ENCODE data around the gene PDS5A.
A peak's percentile ranks its signal among the peaks of the same experiment; 100 is the strongest.
"Not testable (repeated sequence)": the region's sequence is repeated elsewhere in the genome, so short reads cannot be mapped to it uniquely, and the experiment has no call there.

PDS5A gene

GRCh38 chr4:39977489-39978377, at the start of gene PDS5A:
Gene PDS5A, minus strand, starts transcription at chr4:39977911. Its CDS starts 1,334 bp downstream, at chr4:39976577.
- DNase-seq (ENCODE audit: low spot score) = peak; percentile 94
- peak within 1 kb of the TSS; percentile 92 for H3K27ac ChIP-seq
- TF ChIP-seq CTCF (conservative IDR thresholded peaks at IDR 0.05; ENCODE audit: low read depth) = peak; percentile 97
- CTCF ChIA-PET = interaction anchor here (0.6 to 1.5 kb wide), 7 partner anchors 9 to 339 kb away, joined by 3 to 5 read pairs (median 4); partner anchors contain the start of gene N4BP2
- POLR2A ChIA-PET (ENCODE audit: low non-redundant PET) = no interaction called here

- POLR2A ChIA-PET (ENCODE audit: low non-redundant PET); DNase-seq (ENCODE audit: low spot score); CTCF ChIA-PET; H3K27ac ChIP-seq: not testable (repeated sequence)
These were observed 46.3 kb upstream of the PDS5A start for GRCh38 chr4:40024049-40024448.

GRCh38 chr4:40021116-40021515, 43.4 kb upstream of the PDS5A start:
- H3K27ac ChIP-seq; DNase-seq (ENCODE audit: low spot score); POLR2A ChIA-PET (ENCODE audit: low non-redundant PET): not testable (repeated sequence)
- CTCF ChIA-PET = interaction anchor here (0.6 kb wide), 2 partner anchors 12 to 90 kb away, joined by 4 read pairs; no protein-coding TSS in a partner anchor

- no peak for DNase-seq (ENCODE audit: low spot score)
- ChIA-PET CTCF (interaction anchor here (0.7 kb wide), 1 partner anchor 82 kb away, joined by 3 read pairs; no protein-coding TSS in a partner anchor), POLR2A (ENCODE audit: low non-redundant PET) (no interaction called here)
- H3K27ac ChIP-seq = no peak overlapping the region
- TF ChIP-seq CTCF (conservative IDR thresholded peaks at IDR 0.05; ENCODE audit: low read depth) = no peak
These were observed 42.5 kb upstream of the PDS5A start for GRCh38 chr4:40020221-40020620.

GRCh38 chr4:40016007-40016406, 38.3 kb upstream of the PDS5A start:
- no peak overlapping the region for H3K27ac ChIP-seq
- ChIA-PET CTCF (no interaction called here), POLR2A (ENCODE audit: low non-redundant PET) (no interaction called here)
- DNase-seq (ENCODE audit: low spot score) = no peak
- no peak for TF ChIP-seq CTCF (conservative IDR thresholded peaks at IDR 0.05; ENCODE audit: low read depth)

- TF ChIP-seq CTCF (conservative IDR thresholded peaks at IDR 0.05; ENCODE audit: low read depth) = no peak
- ChIA-PET POLR2A (ENCODE audit: low non-redundant PET) (no interaction called here), CTCF (interaction anchor here (0.7 kb wide), 1 partner anchor 284 kb away, joined by 4 read pairs; no protein-coding TSS in a partner anchor)
- DNase-seq (ENCODE audit: low spot score) = no peak
- no peak overlapping the region for H3K27ac ChIP-seq
These were observed 26.3 kb upstream of the PDS5A start for GRCh38 chr4:40003986-40004385.

GRCh38 chr4:40000711-40001110, 23.0 kb upstream of the PDS5A start:
- TF ChIP-seq CTCF (conservative IDR thresholded peaks at IDR 0.05; ENCODE audit: low read depth) = no peak
- CTCF ChIA-PET = interaction anchor here (0.6 kb wide), 1 partner anchor 25 kb away, joined by 4 read pairs; no protein-coding TSS in a partner anchor

More at GRCh38 chr4:40000711-40001110, 23.0 kb upstream of the PDS5A start:
- POLR2A ChIA-PET (ENCODE audit: low non-redundant PET) = interaction anchor here (0.5 kb wide), 1 partner anchor 39 kb away, joined by 4 read pairs; no protein-coding TSS in a partner anchor
- H3K27ac ChIP-seq = no peak overlapping the region
- DNase-seq (ENCODE audit: low spot score) = no peak

Data from RWPE1 (cell line).